Nucleus accumbens (tissue), 56 donors: ENCODE results near the gene LEPR.
A peak's percentile ranks its signal among the peaks of the same experiment; 100 is the strongest.
"Not testable (repeated sequence)": the region's sequence is repeated elsewhere in the genome, so short reads cannot be mapped to it uniquely, and the experiment has no call there.

Experiments
- DNase-seq, 56 donors: peaks; one replicate each; lab custom pipeline; 2025; lab: John Stamatoyannopoulos, UW

LEPR gene

GRCh38 chr1:65420590-65421350 is at the start of gene LEPR, which contains the start of gene LEPROT:
TSS of gene LEPR (plus strand) at chr1:65420668. CDS start at chr1:65565566, 144,898 bp downstream.
TSS of gene LEPROT (plus strand) at chr1:65420668. CDS start at chr1:65420725, 57 bp downstream.
- DNase-seq: peak in 4 of 56 donors; percentile 31 to 98 (median 50)

GRCh38 chr1:65371544-65371943 is 48.9 kb upstream of the LEPR start:
- DNase-seq: peak in 2 of 56 donors; percentile 4

- no peak for DNase-seq
Observed at GRCh38 chr1:65372557-65372956, 47.9 kb upstream of the LEPR start.

DNA sequence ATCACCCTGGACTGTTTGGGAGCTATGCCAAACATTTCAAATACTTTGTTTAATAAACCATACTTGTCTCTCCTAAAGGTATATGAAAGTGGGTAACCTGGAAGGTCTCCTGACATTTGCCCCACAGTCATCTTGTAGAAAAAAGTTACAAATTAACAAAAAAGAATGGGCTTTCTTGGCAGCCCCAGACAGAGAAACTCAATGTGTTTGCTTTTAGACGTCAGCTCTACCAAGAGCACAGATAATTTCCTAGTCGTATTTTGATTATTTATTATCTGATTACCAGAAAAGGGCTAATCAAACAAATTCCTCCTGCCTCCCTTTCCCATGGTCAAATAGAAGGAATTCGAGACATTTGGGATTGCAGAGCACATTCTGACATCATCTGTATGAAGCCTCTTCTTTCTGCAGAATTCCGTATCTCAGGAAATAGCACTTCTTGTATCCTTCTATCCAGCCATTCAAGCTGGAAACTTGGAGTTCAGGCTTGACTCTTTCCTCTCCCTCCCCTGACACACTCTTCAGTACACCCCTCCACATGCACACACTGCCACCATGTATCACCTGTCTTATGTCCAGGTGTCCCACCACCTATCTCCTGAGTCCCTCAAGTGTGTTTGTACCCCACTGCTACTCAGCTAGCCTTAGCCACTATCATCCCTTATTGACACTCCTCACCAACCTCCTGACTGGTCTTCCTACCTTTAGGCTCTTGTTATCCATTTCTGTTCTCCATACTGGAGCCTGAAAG is 42.8 kb upstream of the LEPR start:
- DNase-seq: no peak

DNA sequence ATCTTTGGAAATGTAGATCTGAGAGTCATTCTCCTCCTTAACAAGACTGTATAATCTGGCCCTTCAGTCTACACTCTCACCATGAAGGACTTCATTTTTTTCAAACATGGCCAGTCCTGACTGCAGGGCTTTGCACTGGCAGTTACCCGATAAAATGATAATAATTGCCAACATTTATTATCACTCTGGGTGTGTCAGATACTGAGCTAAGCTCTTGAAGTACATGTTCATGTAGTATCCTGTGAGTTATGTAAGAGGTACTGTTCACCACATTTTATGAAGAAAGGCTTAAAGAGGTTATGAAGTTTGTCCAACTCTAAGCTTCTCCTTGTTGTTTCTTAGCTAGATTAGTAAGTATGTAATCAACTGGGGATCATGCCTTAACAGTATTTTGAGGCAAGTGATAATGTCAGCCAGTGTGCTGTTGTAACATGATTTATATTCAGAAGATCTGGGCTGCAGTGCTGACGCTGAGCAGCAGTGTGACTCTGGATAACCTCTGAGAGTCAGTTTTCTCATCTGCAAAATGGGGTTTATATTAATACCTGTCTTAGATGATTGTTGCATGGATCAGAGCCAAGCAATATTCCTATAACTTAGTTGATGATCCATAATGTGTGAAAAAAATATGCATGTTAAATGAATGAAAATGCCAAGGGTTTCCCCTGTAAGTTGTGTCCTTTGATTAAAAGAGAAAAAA is 42.1 kb upstream of the LEPR start:
- DNase-seq: no peak

- not testable (repeated sequence) for DNase-seq
Observed at GRCh38 chr1:65384426-65384825, 36.0 kb upstream of the LEPR start.

- no peak for DNase-seq
Observed at GRCh38 chr1:65386439-65386838, 34.0 kb upstream of the LEPR start.

DNA sequence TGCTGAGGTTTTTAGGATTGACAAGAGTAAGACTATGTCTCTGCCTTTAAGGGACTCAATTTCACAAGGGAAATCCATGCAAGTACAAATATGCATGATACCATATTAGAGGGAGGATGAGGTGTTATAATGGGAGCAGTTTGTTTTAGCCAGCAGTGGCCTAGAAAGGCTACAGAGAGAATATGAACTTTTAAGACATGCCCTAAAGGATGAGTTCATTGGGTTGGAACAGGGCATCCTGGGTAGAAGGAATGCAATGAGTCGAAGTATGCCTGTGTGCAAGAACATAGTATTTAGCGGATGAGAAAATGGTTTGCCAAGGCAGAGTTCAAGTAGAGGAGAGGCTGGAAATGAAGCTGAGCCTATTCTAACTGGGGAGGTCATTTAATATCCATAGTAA is 32.6 kb upstream of the LEPR start:
- DNase-seq: no peak

- no peak for DNase-seq
Observed at GRCh38 chr1:65388908-65389695, 31.4 kb upstream of the LEPR start.

DNA sequence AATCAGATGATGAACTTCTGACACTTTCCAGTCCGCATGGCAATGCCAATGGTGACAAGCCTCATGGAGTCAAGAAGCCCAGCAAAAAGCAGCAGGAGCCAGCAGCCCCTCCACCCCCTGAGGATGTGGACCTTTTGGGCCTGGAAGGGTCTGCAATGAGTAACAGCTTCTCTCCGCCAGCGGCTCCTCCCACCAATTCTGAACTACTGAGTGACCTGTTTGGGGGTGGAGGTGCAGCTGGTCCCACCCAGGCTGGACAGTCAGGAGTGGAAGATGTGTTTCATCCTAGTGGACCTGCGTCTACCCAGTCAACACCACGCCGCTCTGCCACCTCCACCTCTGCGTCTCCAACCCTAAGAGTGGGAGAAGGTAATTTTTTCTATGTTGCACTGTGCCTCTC is 28.0 kb upstream of the LEPR start:
- no peak for DNase-seq

GRCh38 chr1:65393347-65393746 is 27.1 kb upstream of the LEPR start:
- no peak for DNase-seq

GRCh38 chr1:65393928-65394327 is 26.5 kb upstream of the LEPR start:
- no peak for DNase-seq

DNA sequence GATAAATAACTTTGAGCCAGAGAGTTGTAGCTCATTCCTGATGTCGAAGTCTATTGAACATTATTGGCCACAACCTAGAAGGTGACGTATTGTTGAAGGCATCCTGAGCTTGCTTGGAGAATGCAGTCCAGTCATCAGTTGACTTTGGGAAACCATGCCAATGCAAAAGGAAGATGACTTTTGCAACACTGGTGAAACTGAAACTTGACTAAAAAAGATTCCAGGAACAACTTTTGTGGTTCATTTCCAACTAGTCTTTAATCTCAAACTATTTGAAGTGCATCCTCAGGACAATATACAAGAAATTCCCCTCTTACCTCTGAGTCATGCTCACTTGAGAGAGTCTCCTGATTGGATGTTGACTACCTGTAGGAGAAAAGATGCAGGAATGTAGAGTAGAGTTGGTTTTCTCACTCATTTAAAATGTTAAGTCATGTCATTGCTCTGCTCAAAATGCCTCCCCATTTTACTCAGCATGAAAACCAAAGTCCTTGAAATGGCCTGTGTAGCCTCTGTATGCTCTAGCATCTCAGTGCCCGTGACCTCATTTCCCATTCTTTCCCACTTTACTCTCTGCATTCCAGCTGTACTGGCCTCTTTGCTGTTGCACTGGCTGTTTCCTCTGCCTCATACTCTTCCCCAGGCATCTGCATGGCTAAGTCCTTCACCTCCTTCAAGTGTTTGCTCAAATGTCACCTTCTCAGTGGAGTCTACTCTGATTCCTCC is 24.4 kb upstream of the LEPR start:
- DNase-seq: no peak

DNA sequence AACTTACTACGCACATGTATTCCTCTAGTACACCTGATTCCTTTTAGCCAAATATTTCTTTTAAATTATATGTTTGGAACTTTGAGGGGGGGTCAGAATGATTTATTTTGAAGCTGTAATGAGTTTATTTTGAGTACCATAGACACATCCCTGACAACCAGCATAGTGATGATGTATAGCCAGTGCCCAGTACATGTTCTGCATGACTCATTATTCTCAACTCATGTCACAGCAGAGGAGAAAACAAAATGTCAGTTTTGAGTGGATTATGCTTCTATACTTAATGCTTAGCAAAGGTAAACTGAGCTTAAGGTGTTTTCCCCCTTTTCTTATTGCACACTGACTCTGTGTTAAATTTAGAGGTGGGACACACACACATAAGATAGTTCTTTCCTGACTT is 22.4 kb upstream of the LEPR start:
- DNase-seq: no peak

GRCh38 chr1:65399003-65399402 is 21.5 kb upstream of the LEPR start:
- DNase-seq: no peak

DNA sequence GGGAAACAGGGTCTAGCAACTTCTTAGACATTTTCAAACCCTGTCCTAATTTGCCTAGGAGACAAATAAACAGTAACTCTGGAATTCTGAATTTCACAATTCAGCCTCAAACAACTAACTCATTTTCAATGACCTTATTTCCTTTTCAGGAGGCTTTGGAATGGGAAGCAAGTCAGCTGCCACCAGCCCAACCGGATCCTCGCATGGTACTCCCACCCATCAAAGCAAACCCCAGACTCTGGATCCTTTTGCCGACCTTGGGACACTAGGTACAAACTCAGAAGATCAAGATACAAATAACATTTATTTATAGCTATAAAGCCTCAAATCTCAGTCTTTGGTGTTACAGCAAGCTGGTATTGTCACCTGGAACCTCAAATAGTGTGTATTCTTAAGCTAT is 18.9 kb upstream of the LEPR start:
- DNase-seq: peak in 7 of 56 donors; percentile 1 to 15 (median 7)

GRCh38 chr1:65404941-65405340 is 15.5 kb upstream of the LEPR start:
- DNase-seq: no peak

DNA sequence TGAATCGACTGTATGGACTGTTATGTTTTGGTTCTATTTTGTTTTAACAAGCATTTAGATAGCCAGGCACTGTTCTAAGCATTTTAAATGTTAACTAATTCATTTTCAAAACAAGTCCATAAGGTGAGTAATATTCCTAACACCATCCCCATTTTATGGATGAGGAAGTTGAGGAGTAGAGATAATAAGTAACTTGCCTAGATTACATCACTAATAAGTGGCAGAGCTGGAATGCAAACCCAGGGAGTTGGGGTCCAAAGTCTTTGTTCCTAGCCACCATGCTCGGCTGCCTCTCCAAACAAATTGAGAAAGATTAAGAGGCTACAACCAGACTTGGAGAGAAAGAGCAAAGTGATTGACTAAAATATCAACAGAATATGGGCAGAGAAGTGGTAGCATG is 12.6 kb upstream of the LEPR start:
- DNase-seq: no peak

GRCh38 chr1:65409314-65409713 is 11.2 kb upstream of the LEPR start:
- DNase-seq: no peak

- DNase-seq: no peak
Observed at GRCh38 chr1:65409816-65410326, 10.6 kb upstream of the LEPR start.
